GM12891 (cell line): ENCODE results near the gene PPP4R3A.

Experiments used
- PAX5 ChIP-seq: IDR thresholded peaks from 2 replicates; pipeline ENCODE4 v1.6.1; 2011; ENCODE audit warnings: low read length, moderate library complexity, mild to moderate bottlenecking; ENCODE audit not compliant: insufficient read depth, severe bottlenecking
- POLR2A ChIP-seq: IDR thresholded peaks from 2 replicates; pipeline ENCODE4 v1.6.1; 2011; ENCODE audit warnings: low read depth, low read length, control low read depth
- POLR2AphosphoS5 ChIP-seq: IDR thresholded peaks from 2 replicates; pipeline ENCODE4 v1.6.1; 2011; ENCODE audit warnings: low read depth, low read length, control low read depth
- SPI1 ChIP-seq: IDR thresholded peaks from 2 replicates; pipeline ENCODE4 v1.6.1; 2011; ENCODE audit warnings: low read depth, low read length, control low read depth
- TAF1 ChIP-seq: IDR thresholded peaks from 2 replicates; pipeline ENCODE4 v1.6.1; 2011; ENCODE audit warnings: low read depth, low read length, control low read depth

- TF ChIP-seq POLR2A (no peak), SPI1 (no peak), TAF1 (no peak), POLR2AphosphoS5 (no peak), PAX5 (no peak)
Measured at GRCh38 chr14:91484186-91484585, 25.9 kb downstream of the PPP4R3A start.
